ENCODE data around the gene ALDH9A1. TPM values are rescaled to one million over a fixed set of nuclear protein-coding genes. Genes with fewer than 3 reads are reported as not detected.
"Not testable (repeated sequence)": the region's sequence is repeated elsewhere in the genome, so short reads cannot be mapped to it uniquely, and the experiment has no call there.

Gene ALDH9A1
- total RNA-seq, 1 donor from 2014 or later: 46.8 TPM

DNA sequence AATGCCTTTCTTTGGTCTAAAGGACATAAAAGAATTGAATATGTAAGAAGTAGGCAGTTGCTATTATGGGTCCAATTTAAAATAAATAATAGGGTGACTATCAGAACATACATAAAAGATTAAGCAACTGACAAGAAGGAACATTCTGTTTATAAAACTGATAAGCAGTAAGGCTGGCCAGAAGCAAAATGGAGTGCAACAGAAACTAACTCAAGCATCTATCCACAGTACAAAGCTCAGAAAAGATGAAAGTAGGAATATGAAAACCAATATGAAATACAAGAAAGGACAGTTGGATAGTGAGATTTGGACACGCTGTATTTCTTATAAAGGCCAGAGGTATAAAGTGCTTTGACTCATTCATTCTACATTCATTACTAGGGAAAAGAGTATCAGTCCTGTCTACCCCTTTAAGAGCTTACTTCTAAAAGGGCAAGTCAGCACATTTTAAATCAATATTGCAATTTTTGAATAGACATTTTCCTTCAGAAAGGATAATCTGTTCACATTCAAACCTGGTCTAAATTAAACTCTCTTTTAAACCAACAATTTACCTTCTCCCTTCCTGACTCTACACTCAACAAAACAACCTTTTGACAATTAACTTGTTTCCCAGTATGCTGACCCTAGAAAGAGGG lies 14.4 kb downstream of the ALDH9A1 start:
- no peak for DNase-seq (ENCODE audit: low read depth)
- TF ChIP-seq, protein P1, sequence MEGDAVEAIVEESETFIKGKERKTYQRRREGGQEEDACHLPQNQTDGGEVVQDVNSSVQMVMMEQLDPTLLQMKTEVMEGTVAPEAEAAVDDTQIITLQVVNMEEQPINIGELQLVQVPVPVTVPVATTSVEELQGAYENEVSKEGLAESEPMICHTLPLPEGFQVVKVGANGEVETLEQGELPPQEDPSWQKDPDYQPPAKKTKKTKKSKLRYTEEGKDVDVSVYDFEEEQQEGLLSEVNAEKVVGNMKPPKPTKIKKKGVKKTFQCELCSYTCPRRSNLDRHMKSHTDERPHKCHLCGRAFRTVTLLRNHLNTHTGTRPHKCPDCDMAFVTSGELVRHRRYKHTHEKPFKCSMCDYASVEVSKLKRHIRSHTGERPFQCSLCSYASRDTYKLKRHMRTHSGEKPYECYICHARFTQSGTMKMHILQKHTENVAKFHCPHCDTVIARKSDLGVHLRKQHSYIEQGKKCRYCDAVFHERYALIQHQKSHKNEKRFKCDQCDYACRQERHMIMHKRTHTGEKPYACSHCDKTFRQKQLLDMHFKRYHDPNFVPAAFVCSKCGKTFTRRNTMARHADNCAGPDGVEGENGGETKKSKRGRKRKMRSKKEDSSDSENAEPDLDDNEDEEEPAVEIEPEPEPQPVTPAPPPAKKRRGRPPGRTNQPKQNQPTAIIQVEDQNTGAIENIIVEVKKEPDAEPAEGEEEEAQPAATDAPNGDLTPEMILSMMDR (IDR thresholded peaks at IDR 0.05; ENCODE audit: insufficient read depth, low read length, poor library complexity, severe bottlenecking): no peak
- Histone ChIP-seq H3K36me3 (ENCODE audit: control insufficient read depth, insufficient read depth, low read length) (peaks cover 1% of the 10 kb centered on the region), H3K27me3 (ENCODE audit: control insufficient read depth, insufficient read depth, low read length) (no peaks in the 10 kb centered on the region), H3K4me3 (ENCODE audit: low read depth, low read length) (no peak overlapping the region)

DNA sequence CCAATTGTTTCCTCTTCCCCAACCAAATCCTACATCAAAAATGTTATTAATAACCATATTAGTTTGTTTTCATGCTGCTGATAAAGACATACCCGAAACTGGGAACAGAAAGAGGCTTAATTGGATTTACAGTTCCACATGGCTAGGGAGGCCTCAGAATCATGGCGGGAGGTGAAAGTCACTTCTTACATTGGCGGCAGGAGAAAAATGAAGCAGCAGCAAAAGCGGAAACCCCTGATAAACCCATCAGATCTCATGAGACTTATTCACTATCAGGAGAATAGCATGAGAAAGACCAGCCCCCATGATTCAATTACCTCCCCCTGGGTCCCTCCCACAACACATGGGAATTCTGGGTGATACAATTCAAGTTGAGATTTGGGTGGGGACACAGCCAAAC lies 17.6 kb downstream of the ALDH9A1 start:
- H3K27me3 ChIP-seq (ENCODE audit: control insufficient read depth, insufficient read depth, low read length); H3K4me3 ChIP-seq (ENCODE audit: low read depth, low read length); H3K36me3 ChIP-seq (ENCODE audit: control insufficient read depth, insufficient read depth, low read length); DNase-seq (ENCODE audit: low read depth): not testable (repeated sequence)

DNA sequence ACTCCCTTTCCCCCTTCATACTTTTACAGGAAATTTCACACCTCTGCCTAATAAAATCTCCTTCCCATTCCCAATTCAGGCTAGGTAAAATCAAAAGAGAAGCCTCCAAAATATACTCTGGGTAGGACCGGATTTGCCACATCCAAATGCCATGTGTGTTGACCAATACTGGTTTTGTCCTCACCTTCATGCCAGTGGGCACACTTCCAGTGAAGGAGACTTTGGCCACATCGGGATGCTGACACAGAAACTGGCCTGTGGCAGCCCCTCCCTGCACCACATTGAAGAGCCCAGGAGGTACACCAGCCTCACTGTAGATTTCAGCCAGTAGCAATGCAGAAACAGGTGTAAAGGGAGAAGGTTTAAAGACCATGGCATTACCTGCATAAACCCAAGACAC lies 18.1 kb downstream of the ALDH9A1 start:
- TF ChIP-seq, protein P1 (IDR thresholded peaks at IDR 0.05; ENCODE audit: insufficient read depth, low read length, poor library complexity, severe bottlenecking): no peak
- no peak for DNase-seq (ENCODE audit: low read depth)
- Histone ChIP-seq H3K27me3 (ENCODE audit: control insufficient read depth, insufficient read depth, low read length) (no peaks in the 10 kb centered on the region), H3K36me3 (ENCODE audit: control insufficient read depth, insufficient read depth, low read length) (peaks cover 2% of the 10 kb centered on the region), H3K4me3 (ENCODE audit: low read depth, low read length) (no peak overlapping the region)

DNA sequence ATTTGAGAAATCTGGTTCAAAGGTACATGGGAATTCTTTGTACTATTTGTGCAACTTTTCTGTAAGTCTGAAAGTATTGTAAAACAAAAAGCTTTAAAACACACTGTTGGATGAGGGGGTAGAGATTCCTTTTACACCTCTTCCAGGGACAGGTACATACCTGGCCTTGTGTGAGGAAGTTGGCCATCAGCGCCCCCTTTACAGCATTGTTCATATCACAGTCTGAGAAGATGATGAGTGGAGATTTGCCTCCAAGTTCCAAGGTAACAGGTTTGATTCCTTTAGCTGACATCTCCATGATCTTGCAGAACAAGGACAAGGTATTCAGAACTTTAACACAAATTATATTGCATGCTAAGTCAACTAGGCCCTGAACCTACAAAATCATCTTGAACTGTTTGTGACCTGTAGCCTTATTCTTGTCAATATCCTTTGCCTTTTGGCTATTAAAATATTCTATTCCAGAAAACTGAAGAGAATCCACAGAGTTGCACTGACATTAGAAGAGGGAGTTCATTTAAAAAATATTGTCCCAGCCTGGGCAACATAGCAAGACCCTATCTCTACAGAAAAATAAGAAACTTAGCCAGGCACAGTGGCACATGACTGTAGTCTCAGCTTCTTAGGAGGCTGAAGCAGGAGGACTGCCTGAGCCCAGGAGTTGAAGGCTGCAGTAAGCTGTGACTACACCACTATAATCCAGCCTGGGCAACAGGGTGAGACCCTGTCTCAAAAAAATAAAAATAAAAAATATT lies 18.9 kb downstream of the ALDH9A1 start:
- DNase-seq (ENCODE audit: low read depth): no peak
- TF ChIP-seq, protein P1 (IDR thresholded peaks at IDR 0.05; ENCODE audit: insufficient read depth, low read length, poor library complexity, severe bottlenecking): no peak
- no peak overlapping the region for H3K4me3 ChIP-seq (ENCODE audit: low read depth, low read length)
- no peaks in the 10 kb centered on the region for H3K27me3 ChIP-seq (ENCODE audit: control insufficient read depth, insufficient read depth, low read length)
- peaks cover 2% of the 10 kb centered on the region for H3K36me3 ChIP-seq (ENCODE audit: control insufficient read depth, insufficient read depth, low read length)

DNA sequence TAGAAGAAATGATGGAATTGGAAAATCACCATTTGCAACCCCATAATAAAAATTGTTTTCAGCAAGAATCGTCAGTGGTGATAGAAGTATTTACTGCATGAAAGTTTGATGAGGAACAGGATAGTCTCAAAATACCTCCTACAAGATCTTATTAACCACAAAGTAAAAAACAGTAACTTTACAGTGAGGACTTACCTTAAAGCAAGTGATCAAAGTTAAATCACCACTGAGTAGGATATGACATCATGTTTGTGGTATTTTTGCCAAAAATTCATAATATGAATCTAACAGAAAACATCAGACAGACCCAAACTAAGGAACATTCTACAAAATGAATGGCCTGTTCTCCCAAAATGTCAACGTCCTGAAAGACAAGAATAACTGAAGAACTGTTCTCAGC lies 19.9 kb downstream of the ALDH9A1 start:
- Histone ChIP-seq H3K4me3 (ENCODE audit: low read depth, low read length) (no peak overlapping the region), H3K36me3 (ENCODE audit: control insufficient read depth, insufficient read depth, low read length) (peaks cover 2% of the 10 kb centered on the region)

DNA sequence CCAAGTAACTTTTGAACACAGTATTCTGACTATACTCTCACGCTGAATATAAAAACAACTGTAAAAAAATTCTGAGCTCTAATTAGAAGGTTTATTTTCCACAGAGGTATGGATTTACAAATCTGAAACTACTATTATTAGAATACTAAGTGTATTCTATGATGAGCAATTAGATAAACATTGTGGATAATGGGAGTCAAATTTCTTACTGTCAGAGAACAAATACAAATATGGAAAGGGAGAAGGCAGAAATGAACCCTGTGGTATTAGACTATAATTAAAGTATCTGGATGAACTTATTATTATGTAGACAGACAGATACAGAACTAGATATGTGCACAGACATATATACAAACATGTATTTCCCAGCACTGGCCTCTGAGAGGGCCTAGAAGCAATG lies 22.6 kb downstream of the ALDH9A1 start:
- H3K27me3 ChIP-seq (ENCODE audit: control insufficient read depth, insufficient read depth, low read length): no peaks in the 10 kb centered on the region
- TF ChIP-seq, protein P1 (IDR thresholded peaks at IDR 0.05; ENCODE audit: insufficient read depth, low read length, poor library complexity, severe bottlenecking): no peak
- DNase-seq (ENCODE audit: low read depth): no peak
- H3K4me3 ChIP-seq (ENCODE audit: low read depth, low read length): no peak overlapping the region
- peaks cover 2% of the 10 kb centered on the region for H3K36me3 ChIP-seq (ENCODE audit: control insufficient read depth, insufficient read depth, low read length)

More for the DNA sequence above, 19.9 kb downstream of the ALDH9A1 start:
- DNase-seq (ENCODE audit: low read depth): no peak
- no peaks in the 10 kb centered on the region for H3K27me3 ChIP-seq (ENCODE audit: control insufficient read depth, insufficient read depth, low read length)
- TF ChIP-seq, protein P1 (IDR thresholded peaks at IDR 0.05; ENCODE audit: insufficient read depth, low read length, poor library complexity, severe bottlenecking): no peak
